GM19239 (cell line): ENCODE data around the gene SLMAP.

Experiments
- DNase-seq: peaks from one replicate; pipeline ENCODE4 v3.0.0; 2011; ENCODE audit warnings: low spot score; ENCODE audit not compliant: insufficient read length
- FAIRE-seq: peaks from 2 replicates; lab custom pipeline; 2011; peaks lifted over from hg19 to GRCh38; lab: Jason Lieb, UNC

The SLMAP gene

GRCh38 chr3:57956119-57956832 lies 200.2 kb downstream of the SLMAP start:
- DNase-seq: no peak
- FAIRE-seq: no peak

GRCh38 chr3:57956833-57957174 lies 200.7 kb downstream of the SLMAP start:
- no peak for FAIRE-seq
- DNase-seq: no peak

GRCh38 chr3:57957824-57958223 lies 201.7 kb downstream of the SLMAP start:
- FAIRE-seq (no peak), DNase-seq (no peak)

DNA sequence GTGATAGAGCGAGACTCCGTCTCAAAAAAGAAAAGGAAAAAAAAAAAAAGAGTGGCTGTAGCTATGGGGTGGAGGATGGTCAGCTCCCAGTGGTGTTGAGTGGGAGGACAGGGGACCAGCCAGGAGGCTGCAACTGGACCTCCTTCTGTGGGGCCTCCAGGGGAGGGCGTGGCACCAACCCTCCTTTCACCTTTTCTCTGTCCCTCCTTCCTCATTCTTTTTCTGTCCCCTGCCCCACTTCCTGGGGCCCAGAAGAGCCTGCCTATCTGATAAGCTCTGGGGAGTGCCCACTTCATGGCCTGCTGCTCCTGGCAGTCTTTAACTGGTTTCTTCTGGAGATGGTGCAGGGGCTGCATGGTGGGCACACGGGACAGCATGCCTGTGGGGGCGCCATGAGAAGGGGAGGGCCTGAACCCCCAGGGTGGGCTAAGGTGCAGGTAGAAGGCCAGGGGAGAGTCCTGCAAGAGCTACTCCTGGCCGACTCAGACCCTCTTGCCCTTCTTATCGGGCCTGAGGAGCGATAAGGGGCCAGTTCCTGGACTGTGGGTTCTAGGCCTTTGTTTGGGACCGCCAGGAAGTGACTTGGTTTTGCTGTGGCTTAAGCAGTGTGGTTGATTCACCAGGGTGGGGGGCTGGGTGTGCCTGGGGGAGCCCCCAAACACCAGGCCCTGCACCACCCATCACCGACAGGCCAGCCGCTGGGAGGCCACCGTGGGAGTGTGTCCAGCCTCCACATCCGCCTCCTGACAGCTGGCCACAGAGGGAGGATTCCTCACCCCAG lies 202.7 kb downstream of the SLMAP start:
- FAIRE-seq: no peak

GRCh38 chr3:57959423-57960173 lies 203.5 kb downstream of the SLMAP start:
- FAIRE-seq (no peak), DNase-seq (no peak)

More for the DNA sequence above, 202.7 kb downstream of the SLMAP start:
- no peak for DNase-seq

DNA sequence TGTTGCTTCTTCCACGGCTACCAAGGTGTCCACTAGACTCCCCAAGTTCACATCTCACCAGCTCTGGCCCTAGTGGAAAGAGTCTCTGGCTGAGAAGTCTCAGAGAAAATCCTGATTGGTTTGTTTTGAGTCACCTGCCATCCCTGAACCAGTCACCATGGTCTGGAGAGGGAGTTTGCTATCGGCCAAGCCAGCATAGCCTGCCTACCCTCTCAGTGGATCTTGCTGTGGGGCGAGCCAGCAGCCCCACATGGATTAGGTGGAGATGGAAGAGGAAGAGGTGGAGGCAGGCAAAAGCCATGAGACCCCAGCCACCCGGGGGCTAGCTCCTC lies 204.0 kb downstream of the SLMAP start:
- no peak for DNase-seq
- no peak for FAIRE-seq

GRCh38 chr3:57961177-57961827 lies 205.2 kb downstream of the SLMAP start:
- FAIRE-seq (no peak), DNase-seq (no peak)

GRCh38 chr3:57961828-57962447 lies 205.8 kb downstream of the SLMAP start:
- FAIRE-seq: no peak
- no peak for DNase-seq

GRCh38 chr3:57962448-57962834 lies 206.3 kb downstream of the SLMAP start:
- FAIRE-seq: no peak
- no peak for DNase-seq

DNA sequence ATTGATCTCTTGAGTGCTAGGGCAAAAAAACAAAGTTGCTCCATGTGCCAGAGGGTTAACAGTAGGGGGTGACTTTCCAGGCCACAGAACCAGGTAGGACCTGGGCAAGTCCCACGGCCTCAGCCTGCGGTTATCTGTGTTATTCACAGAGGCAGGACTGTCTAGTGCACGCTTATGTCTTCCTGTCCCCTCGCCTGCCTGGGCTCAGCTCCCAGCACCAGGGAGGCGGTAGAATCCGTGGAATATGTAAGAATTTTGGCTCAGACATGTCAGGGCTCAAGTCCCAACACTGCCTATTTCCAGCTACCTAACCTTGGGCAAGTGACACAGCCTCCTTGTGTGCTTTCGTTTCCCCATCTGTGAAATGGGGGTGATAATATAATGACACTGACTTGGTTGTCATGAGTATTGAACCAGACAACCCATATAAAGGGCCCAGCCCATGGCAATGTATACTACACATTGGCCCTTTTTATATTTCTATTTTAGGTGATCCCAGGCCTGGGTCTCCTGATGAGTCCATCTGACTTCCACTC lies 207.8 kb downstream of the SLMAP start:
- no peak for FAIRE-seq
- no peak for DNase-seq

GRCh38 chr3:57966829-57967228 lies 210.7 kb downstream of the SLMAP start:
- FAIRE-seq (no peak), DNase-seq (no peak)

GRCh38 chr3:57967590-57967989 lies 211.5 kb downstream of the SLMAP start:
- FAIRE-seq: no peak
- DNase-seq: no peak

- FAIRE-seq: no peak
- no peak for DNase-seq
These were observed 212.4 kb downstream of the SLMAP start for GRCh38 chr3:57968501-57968900.

GRCh38 chr3:57971975-57972374 lies 215.9 kb downstream of the SLMAP start:
- DNase-seq (no peak), FAIRE-seq (no peak)

GRCh38 chr3:57972531-57973111 lies 216.5 kb downstream of the SLMAP start:
- FAIRE-seq: no peak
- no peak for DNase-seq

GRCh38 chr3:57973715-57974477 lies 217.8 kb downstream of the SLMAP start:
- DNase-seq (no peak), FAIRE-seq (no peak)

DNA sequence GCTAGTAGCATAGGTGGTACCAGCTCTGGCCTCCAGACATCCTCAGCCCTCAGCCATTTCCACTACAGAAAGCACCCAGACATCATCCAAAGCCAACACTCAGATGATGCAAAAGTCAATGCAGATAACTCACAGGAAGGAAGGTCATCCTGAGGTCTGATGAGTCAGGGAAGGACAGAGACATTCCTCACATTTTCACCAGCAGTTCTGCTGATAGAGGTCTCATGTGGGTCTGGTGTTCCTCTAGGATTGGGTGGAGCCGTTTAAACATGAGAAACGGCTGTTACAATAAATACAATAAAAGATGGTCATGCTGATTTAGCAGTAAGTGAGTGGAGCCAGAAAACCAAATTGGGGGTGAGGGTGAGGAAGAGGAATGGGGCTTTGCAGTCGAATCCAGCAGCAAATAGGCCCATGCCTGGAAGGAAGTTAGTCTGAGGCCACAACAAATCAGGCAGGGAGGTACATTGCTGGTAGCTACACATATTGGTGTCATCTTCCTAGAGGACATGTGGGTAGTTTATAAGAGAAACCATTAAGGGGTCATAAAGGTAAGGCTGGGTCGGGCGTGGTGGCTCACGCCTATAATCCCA lies 218.8 kb downstream of the SLMAP start:
- no peak for DNase-seq
- no peak for FAIRE-seq

DNA sequence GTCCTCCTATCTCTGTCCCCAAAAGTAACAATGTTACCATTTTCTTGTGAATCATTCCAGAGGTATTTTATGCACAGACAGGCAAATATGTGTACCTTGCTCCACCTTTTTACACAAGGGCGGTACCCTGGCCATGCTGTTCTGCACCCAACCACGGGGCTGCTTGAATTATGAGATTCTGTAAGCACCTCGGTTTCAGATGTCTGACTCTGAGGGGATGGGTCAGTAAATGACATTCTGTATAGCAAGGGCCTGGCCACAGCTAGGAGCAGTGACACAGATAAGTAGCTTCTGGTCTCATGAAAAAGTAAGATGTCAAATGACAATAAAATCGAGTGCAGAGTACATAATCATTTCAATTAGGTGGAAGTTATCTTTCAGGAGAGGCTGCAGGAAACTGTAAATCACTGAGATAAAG lies 221.7 kb downstream of the SLMAP start:
- no peak for FAIRE-seq
- DNase-seq: no peak

GRCh38 chr3:57978316-57978715 lies 222.2 kb downstream of the SLMAP start:
- DNase-seq (no peak), FAIRE-seq (no peak)
